Cortex of kidney (tissue), 1 donor: ENCODE results near the gene PCLO.
A peak's percentile ranks its signal among the peaks of the same experiment; 100 is the strongest.

Experiments
- DNase-seq: peaks from one replicate; lab custom pipeline; 2025; lab: John Stamatoyannopoulos, UW

PCLO gene

GRCh38 chr7:83162402-83163256, at the start of gene PCLO:
TSS of gene PCLO (minus strand) at chr7:83162884. CDS start at chr7:83162592, 292 bp downstream.
- DNase-seq = peak; percentile 75

- DNase-seq = no peak
These were observed 49.0 kb upstream of the PCLO start for GRCh38 chr7:83211685-83212084.

GRCh38 chr7:83210479-83210878, 47.8 kb upstream of the PCLO start:
- no peak for DNase-seq

DNA sequence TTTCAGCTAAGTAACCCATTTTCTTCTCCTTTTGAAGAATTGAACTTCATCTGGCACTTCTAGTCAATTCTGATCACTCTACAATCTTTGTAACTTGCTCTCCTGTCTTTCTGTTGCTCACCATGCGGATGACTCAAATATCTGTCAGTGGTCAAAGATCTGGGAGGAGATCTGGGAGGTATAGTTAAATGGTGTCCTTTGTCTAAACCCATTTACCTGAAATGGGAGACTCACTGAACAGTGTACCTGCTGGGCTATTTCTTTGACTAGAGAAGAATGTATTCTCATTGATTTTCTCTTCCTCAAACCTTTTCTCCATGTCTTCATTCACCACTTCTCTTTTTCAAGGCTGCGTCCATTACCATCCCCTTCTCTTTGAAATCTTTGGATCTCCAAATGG, 42.0 kb upstream of the PCLO start:
- DNase-seq = no peak

GRCh38 chr7:83201355-83201754, 38.7 kb upstream of the PCLO start:
- no peak for DNase-seq

DNA sequence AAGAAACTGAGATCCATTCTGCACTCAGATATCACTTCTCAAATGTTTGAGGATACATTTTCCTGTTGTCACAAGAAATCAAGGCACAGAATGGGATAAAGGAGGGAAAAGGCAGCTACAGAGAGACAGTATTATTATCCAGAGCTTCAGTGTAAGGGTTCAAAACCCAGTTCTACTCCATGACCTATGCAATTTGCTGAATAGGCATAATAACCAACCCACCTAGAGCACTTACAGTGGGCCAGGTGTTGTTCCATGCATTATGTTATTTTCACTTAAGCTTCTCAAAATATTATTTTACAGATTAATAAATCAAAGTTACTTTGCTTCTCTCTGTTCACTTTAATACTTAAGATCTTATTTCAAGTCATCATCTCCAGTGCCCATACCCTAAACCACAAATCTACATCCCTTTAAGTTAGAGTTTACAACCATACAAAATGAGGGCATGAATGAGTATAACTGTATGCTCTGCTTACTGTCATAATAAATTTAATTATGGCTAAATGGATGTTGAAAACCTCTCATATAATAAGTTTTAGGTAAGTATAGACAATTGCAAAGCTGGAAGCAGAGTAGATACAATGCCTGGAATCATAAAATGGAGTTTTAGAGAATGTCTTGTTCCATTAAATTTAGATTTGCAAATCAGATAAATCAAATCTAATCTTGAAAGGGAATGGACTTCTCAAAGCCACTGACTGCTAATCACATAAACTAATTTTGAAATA, 28.1 kb upstream of the PCLO start:
- DNase-seq = no peak

- no peak for DNase-seq
These were observed 16.1 kb upstream of the PCLO start for GRCh38 chr7:83178796-83179195.

DNA sequence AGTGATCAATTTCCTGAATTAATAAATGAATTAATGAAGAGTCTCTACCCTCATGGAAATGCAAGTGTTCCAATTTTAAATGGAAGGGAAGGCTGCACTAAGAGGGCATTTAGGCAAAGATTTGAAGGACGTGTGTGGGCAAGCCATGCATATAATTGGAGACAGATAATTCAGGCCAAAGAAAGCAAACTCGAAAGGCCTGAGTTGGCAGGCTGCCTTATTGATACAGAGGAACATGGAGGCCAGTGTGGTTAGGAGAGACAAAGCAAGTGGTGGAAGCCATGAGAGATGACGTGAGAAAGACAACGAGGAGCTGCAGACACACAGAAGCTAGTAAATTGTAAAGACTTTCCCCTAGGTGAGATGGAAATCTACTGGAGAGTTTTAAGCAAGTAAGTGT, 15.4 kb upstream of the PCLO start:
- no peak for DNase-seq

GRCh38 chr7:83173664-83174063, 11.0 kb upstream of the PCLO start:
- DNase-seq = no peak

GRCh38 chr7:83166781-83167180, 4.1 kb upstream of the PCLO start:
- DNase-seq = no peak

DNA sequence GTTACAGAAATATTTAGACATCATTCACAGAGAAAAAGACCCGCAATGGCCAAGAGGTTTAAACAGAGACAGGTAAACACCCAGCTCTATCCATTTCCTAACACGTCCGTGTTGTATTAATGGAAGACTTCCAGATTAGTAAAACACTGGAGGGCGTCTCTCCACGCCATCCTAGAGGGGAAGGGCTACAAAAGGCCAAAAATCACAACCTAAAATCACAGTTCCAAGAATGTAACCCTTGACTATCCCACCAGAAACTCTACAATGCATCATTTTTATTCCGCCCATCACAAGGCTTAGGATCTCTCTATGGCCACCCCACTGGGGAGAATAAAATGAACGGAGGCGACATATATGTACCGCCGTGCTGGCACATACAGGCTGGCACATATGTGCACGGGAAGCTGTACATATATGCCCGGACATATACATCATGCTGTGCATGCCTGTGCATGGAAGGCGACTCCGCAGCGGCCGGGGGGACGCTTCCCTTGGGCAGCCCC, 734 bp downstream of the PCLO start:
- no peak for DNase-seq

DNA sequence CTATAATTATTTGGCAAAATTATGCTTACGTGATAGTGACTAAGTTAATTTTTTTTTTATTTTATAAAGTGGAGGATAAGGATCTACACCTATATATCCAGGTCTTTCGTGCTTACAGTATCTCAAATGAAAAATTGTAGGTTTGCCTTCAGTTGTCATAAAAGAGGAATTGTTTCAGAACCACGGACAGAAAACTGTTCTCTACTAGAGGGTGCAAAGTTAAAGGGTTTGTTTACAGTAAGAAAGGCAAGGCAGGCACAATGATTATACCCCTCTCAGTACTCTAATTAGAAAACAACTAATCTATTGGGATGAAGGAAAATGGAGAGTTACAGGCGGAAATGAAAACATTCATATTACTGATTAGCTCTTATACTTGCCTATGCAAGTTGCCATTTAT, 1.5 kb downstream of the PCLO start:
- DNase-seq = no peak

GRCh38 chr7:83159731-83160130, 3.0 kb downstream of the PCLO start:
- DNase-seq = no peak

DNA sequence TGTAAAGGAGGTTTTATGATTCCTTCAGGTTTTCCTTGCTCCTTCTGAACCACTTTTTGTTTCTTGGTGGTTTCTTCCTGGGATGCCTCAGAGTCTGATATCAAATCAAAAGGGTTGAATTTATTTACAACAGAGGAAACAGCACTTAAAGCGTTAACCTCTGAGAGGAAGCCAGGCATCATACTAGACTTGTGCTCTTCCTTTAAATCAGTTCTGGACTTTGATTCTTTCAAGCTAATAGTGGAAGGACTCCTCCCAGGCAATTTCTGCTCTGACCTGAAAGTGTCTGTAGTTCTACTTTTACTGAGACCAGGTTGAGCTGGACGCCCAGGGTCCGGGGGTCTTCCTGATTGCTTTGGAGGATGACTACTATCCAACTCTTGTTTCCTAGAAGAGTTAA, 6.7 kb downstream of the PCLO start:
- DNase-seq = no peak

- DNase-seq = no peak
These were observed 7.3 kb downstream of the PCLO start for GRCh38 chr7:83155407-83155806.

- DNase-seq = no peak
These were observed 9.3 kb downstream of the PCLO start for GRCh38 chr7:83153419-83153818.

GRCh38 chr7:83150310-83150709, 12.4 kb downstream of the PCLO start:
- no peak for DNase-seq

GRCh38 chr7:83149466-83149865, 13.2 kb downstream of the PCLO start:
- DNase-seq = no peak

- DNase-seq = no peak
These were observed 13.9 kb downstream of the PCLO start for GRCh38 chr7:83148776-83149175.

DNA sequence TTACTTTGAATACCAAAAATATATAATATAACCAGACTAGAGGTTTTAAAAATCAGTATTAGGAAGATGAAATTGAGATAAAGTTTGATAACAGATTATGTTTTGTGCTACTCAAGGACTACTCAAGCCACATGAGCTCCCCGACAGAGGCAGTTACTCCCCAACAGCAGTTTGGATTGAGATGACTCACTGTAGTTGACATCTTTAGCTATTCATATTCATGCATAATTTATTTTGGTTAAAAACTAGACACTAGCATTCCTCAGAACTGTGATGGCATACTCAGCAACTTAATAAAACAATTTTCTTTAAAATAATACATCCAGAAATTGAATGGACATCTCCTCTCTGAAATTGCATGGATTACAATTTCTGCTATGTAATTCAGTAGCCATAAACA, 19.6 kb downstream of the PCLO start:
- DNase-seq = no peak

DNA sequence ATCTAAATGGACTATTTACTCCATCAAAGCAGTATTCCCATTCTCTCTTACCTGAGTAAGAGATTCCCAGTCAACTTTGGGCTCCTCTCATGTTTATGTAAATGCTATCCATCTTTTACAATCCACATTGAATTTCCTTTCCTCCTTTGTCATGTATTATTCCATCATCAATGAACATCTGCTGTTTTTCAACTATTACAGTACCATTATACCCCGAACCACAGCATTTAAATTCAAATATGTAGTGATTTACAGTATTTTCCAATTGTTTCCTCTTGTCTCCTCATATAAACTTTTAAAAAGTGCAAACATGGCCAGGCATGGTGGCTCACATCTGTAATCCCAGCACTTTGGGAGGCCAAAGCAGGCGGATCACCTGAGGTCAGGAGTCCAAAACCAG, 20.3 kb downstream of the PCLO start:
- DNase-seq = no peak

DNA sequence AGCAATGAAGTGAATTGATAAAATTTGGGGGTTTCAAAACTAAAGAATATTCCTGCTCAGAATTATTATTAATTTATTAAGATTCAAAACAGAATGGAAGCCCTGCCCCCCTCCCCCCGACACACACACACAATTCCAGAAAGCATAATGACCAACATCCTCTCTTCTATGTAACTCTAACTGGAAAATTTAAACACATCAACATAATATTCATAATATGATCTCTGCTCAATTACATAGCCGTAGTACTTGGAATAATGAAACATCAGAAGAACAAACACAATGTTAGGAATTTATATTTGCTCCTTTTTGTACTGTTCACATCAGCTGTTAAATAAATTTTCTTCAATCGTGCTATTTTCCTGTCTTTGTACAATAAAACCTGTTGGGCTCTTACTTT, 20.8 kb downstream of the PCLO start:
- no peak for DNase-seq
